ENCODE data around the gene PSMG2.
A peak's percentile ranks its signal among the peaks of the same experiment; 100 is the strongest.

PSMG2 gene

DNA sequence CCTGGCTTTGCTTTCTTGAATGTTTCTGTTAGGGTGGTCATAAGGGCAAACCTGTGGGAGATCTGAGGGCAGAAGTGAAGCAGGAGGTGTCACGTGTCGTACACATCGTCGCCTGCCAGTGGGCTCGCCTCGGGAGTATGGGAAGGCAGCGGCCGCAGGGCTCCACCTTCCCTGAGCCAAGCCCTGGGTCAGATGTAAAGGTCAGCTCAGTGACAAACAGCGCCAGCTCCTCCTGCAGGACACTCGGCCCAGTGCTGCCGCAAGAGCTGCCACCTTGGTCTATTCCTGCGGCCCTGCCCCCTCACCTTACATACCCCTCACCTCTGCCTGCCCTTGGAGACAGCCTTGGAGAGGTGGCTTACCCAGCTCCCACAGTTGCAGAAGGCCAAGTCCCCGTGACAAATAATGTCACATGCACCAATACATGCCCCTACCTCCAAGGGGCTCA, 64.2 kb downstream of the PSMG2 start:
- no peak for DNase-seq

DNA sequence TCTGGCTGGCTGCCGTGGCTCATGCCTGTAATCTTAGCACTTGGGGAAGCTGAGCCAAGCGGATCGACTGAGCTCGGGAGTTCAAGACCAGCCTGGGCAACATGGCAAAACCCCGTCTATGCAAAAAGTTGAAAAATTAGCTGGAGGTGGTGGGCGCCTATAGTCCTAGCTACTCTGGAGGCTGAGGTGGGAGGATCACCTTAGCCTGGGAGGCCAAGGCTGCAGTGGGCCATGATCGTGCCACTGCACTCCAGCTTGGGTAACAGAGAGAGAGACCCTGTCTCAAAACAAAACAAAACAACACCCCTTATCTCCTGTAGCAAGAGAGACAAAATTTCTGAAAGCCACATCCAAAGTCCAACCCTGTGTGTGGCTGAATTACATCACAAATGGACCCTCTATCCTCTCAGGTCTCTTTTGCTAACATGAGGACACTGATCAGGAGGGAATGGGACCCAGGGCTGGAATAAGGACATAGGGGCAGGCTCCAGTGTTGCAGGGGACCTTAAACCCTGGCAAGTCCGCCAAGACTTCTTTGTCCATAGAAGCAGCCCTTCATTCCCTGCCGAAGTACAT, 64.8 kb downstream of the PSMG2 start:
- DNase-seq: no peak

DNA sequence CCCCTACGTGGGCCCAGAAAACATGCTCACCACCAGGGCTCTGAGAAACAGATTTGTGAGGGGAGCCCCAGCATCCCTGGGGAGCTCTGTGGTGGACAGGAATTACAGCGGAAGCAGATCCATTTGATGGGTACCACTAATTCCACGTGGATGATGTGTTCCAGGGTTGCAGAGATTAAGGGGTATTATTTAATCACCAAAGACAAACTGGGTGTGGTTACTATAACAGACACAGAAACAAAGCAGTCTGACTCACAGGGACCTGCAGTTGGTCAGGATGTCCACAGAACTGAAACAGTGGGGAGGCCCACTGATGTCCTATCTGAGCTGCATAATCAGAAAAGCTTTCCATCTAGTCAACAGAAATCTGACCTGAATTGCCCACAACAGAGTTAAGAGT, 65.8 kb downstream of the PSMG2 start:
- no peak for DNase-seq

DNA sequence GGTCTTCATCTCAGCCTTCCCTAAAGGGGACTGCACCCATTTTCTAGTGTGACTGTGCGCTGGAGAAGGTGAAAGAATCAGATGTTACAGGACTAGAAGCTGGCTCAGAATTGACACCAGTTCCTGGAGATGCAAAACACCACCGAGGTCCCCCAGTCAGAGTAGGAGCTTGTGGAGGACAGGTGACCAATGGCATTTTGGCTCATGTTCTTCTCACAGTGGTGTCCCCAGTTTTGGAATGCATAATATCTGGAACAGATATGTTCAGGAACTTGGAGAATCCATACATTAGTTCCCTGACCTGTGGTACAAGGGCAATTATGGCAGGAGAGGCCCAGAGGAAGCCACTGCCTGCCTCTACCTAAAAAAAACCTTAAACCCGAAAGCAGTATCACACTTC, 66.3 kb downstream of the PSMG2 start:
- DNase-seq: no peak

DNA sequence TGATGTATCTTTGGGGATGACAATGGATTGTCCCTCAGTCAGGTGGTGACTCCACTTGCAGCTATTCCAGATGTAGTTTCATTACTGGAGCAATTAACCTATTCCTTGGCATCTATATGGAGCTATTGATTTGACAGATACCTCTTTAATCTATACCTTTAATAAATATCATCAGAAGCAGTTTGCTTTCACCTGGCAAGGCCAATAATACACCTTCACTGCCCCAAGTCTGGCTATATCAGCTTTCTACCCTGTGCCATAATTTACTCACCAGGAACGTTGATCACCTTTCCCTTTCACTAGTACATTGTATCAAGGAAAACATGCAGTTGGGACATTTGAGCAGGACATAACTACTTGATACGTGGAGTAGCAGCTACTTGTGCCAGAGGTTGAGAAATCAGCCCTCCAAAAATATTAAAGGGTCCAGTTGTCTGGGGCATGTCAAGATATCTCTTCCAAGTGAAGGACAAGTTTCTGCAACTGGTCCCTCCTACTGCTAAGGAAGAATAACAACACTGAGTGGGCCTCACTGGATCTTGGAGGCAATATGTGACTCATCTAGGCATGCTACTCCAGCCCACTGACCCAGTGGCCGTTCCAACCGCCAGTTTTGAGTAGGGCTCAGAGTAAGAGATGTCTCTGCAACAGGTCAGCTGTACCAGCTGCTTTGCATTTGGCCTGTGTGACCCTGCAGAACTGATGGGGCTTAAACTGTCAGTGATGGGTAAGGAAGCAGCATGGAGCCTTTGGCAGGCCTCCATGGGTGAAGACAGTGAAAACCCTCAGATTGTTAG, 67.0 kb downstream of the PSMG2 start:
- no peak for DNase-seq

DNA sequence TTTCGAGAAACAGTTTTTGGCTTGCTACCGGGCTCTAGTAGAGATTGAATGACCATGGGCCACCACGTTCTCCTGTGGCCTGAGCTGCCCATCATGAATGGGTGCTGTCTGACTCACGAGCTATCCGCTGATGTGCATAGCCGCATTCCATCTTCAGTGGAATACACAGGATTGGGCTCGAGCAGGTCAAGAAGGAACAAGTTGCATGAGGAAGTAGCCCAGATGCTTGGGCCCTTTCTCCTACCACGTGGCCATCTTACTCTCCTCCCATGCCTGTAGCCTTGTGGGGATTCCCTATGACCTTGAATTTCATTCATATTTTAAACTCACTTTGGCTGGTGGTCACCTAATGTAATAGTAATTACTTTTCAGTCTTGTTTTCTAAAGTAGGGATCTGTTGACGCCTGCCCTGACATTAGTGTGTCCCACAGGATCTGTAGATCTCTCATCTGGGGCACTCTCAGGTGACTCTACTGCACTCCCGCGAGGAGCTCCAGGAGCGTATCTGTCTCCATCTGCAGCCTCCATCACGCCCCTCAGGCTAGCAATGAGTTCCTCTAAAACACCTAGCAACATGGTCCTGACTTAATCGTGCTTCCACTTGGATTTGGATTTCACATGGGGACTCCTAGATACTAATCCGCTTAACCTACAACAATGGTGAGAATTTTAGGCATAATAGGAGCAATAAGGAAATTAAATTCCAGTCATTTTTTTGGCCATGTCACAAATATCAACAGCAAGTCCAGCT, 67.8 kb downstream of the PSMG2 start:
- no peak for DNase-seq

DNA sequence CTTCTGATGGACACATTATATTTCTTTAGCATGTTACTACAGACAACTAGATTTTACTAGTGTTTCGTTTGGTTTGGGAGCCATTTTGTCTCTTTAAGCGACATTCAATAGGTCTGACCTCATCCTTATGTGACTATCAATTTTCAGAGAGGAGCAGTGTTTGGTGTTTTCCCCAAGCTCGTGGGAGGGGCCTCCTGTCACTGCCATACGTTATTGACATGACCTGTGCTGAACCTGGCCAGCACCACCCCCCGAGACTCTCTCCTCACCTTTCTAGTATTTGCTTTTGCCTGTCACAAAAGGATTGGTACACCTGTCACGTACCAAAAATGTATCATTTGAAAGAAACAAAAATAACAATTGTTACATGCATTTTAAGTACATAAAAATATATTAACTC, 69.3 kb downstream of the PSMG2 start:
- no peak for DNase-seq

DNA sequence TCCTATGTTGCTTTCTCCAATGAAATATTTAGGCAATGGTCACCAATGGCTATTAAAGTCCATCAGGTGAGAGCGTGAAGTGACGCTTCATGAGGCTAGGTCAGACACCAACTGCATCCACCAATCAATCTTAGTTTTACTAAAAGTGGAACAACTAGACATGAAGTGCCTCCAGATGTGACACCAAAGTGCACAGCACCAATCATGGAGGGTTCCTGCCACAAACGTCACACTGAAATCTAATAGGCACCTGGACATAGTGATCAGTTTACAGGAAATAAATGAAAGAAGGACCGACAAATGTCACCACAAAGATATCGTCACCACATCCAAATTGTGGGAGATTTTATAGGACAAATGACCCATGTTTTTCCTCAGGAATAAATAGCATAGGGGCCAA, 70.5 kb downstream of the PSMG2 start:
- no peak for DNase-seq

DNA sequence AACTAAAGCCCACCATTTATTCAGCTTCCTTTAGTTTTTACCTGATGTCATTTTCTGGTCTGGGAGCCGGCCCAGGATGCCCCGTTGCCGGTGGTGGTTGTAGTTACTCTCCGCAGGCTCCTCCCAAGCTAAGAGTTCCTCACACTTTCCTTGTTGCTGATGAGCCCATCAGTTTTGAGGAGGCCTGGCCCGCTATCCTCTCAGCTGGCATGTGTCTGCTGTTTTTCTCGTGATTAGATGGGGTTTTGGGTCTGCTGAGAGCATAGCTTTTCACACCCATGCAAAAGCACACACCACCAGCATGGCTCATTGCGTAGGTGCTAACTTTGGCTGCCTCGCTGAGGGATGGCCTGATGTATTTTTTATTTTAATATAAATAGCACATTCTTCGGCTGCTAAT, 72.1 kb downstream of the PSMG2 start:
- peak in 2 of 5 experiments; percentile 29 to 50 for DNase-seq
